ENCODE measurements around the gene MICU1.

- TF ChIP-seq CTCF (IDR thresholded peaks at IDR 0.05) (no peak), POLR2AphosphoS5 (IDR thresholded peaks at IDR 0.05) (no peak), POLR2A (IDR thresholded peaks at IDR 0.05) (no peak), EP300 (IDR thresholded peaks at IDR 0.05) (no peak)
Measured at GRCh38 chr10:72388062-72388461, 237.8 kb downstream of the MICU1 start.

Data from sigmoid colon (tissue), 4 donors.